ENCODE measurements around the gene HECTD4. TPM values are rescaled to one million over a fixed set of nuclear protein-coding genes. Genes with fewer than 3 reads are reported as not detected.

The HECTD4 gene
- total and polyA plus RNA-seq, 4 donors = 4.3 to 80.1 (median 25.5) TPM

DNA sequence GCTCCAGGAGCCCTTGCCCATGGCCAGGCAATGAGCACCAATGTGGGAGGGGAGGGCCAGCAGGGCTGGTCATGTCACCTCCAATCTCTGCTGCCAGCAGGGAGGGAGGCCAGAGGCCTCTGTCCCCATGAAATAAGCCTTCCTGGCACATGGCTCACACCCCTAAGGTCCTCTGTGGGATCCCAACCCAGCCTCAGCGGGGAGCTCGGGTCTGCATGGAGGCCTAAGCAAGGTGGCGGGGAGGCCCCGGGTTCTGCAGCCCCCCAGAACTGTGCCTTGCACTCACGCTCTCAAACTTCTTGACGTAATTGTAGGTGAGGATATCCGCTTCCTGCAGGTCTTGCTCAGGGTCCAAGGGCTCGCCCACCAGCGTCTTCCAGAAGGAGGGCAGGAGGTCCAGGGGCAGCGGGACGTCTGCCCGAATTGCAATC lies 215.2 kb downstream of the HECTD4 start:
- no peaks in the 10 kb centered on the region for H3K9me3 ChIP-seq (ENCODE audit: control insufficient read depth in 4 of 4, low read length in 3 of 4)
- H3K27me3 ChIP-seq (ENCODE audit: control insufficient read depth in 4 of 4, insufficient read depth in 4 of 4, low read length in 3 of 4) = no peaks in the 10 kb centered on the region
- 98% methylated on average over 12 of the region's 12 CpGs for WGBS
- no peaks in the 10 kb centered on the region for H3K4me1 ChIP-seq (ENCODE audit: control insufficient read depth in 4 of 4, insufficient read depth in 4 of 4, low read length in 3 of 4)
- peaks cover 6 to 56% (median 12%) of the 10 kb centered on the region in 4 donors for H3K36me3 ChIP-seq (ENCODE audit: control insufficient read depth in 4 of 4, insufficient read depth in 3 of 4, low read depth in 1 of 4, low read length in 3 of 4)
- no peak for DNase-seq (ENCODE audit: low spot score)
- H3K27ac ChIP-seq (ENCODE audit: low read depth in 1 of 2, low read length in 2 of 2) = no peak overlapping the region
- no peak overlapping the region for H3K4me3 ChIP-seq (ENCODE audit: low read depth in 1 of 3, low read length in 3 of 3)
- TF ChIP-seq GABPA (IDR thresholded peaks at IDR 0.05 in 1 of 2, conservative IDR thresholded peaks at IDR 0.05 in 1 of 2) (no peak), RAD21 (IDR thresholded peaks at IDR 0.05) (no peak)
- H3K9ac ChIP-seq (ENCODE audit: low read depth in 1 of 2, low read length in 2 of 2) = no peak overlapping the region

GRCh38 chr12:112166051-112167015 lies 215.9 kb downstream of the HECTD4 start:
- DNase-seq (ENCODE audit: low spot score) = no peak

More at GRCh38 chr12:112166051-112167015, 215.9 kb downstream of the HECTD4 start:
- Histone ChIP-seq H3K4me1 (ENCODE audit: control insufficient read depth in 4 of 4, insufficient read depth in 4 of 4, low read length in 3 of 4) (no peaks in the 10 kb centered on the region), H3K9ac (ENCODE audit: low read depth in 1 of 2, low read length in 2 of 2) (no peak overlapping the region), H3K9me3 (ENCODE audit: control insufficient read depth in 4 of 4, low read length in 3 of 4) (no peaks in the 10 kb centered on the region), H3K27ac (ENCODE audit: low read depth in 1 of 2, low read length in 2 of 2) (no peak overlapping the region), H3K27me3 (ENCODE audit: control insufficient read depth in 4 of 4, insufficient read depth in 4 of 4, low read length in 3 of 4) (no peaks in the 10 kb centered on the region), H3K4me3 (ENCODE audit: low read depth in 1 of 3, low read length in 3 of 3) (no peak overlapping the region), H3K36me3 (ENCODE audit: control insufficient read depth in 4 of 4, insufficient read depth in 3 of 4, low read depth in 1 of 4, low read length in 3 of 4) (peaks cover 9 to 58% (median 11%) of the 10 kb centered on the region in 4 donors)
- no peak for TF ChIP-seq FOXA1 (IDR thresholded peaks at IDR 0.05)
- TF ChIP-seq, protein P1, sequence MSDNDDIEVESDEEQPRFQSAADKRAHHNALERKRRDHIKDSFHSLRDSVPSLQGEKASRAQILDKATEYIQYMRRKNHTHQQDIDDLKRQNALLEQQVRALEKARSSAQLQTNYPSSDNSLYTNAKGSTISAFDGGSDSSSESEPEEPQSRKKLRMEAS (IDR thresholded peaks at IDR 0.05) = no peak
- no peak for TF ChIP-seq CTCF (IDR thresholded peaks at IDR 0.05; ENCODE audit: low read depth, low read length, missing input control)
- TF ChIP-seq RAD21 (IDR thresholded peaks at IDR 0.05) = no peak
- TF ChIP-seq GABPA (IDR thresholded peaks at IDR 0.05 in 1 of 2, conservative IDR thresholded peaks at IDR 0.05 in 1 of 2) = no peak
- TF ChIP-seq SP1 (IDR thresholded peaks at IDR 0.05) = no peak
- no peak for TF ChIP-seq JUND (IDR thresholded peaks at IDR 0.05)
- no peak for TF ChIP-seq NR2F2 (IDR thresholded peaks at IDR 0.05)
- no peak for TF ChIP-seq REST (IDR thresholded peaks at IDR 0.05)
- 97% methylated on average over 26 of the region's 26 CpGs for WGBS

Measured in liver (tissue), 9 donors.